Amygdala (tissue), 56 donors: ENCODE data around the gene GRN.
"Not testable (repeated sequence)": the region's sequence is repeated elsewhere in the genome, so short reads cannot be mapped to it uniquely, and the experiment has no call there.

Experiments used
- DNase-seq, 56 donors: peaks; one replicate each; lab custom pipeline; 2025; lab: John Stamatoyannopoulos, UW

GRN gene

GRCh38 chr17:44320066-44320465 lies 25.0 kb upstream of the GRN start:
- no peak for DNase-seq

DNA sequence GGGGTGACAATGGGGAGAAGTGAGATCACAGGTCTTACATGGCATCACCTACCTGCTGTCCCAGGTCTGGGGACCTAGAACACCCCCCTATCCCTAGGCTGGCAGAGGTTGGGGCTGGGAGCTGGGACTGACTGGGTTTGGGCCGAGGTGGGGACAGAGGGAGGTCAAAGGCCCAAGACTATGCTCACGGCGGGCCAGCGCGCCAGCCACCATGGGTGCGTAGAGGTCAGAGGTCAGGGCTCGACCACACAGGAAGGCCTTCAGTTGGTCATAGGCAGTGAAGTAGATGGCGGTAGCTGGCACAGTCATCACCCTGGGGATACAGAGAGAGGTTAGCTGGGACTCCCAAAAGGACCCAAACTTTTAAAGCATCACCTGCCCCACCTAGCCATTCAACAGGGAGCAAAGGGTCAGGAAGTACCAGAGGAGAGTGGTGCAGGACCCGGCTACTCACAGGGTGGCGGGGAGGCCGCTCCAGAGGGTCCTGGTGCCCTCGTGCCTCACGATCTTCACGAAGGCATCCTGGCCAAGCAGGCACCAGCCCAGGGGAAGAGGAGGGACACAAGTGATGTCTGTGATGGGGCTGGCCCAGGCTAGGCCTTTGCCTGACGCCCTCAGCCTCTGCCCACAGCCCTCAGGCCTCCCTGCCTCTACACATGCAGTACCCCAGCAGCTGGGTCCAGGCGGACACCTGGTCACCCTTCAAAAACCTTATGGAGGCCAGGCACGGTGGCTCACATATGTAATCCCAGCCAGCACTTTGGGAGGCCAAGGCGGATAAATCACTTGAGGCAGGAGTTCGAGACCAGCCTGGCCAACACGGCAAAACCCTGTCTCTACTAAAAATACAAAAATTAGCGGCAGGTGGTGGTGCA lies 23.6 kb upstream of the GRN start:
- DNase-seq = no peak

- DNase-seq = no peak
These were observed 22.7 kb upstream of the GRN start for GRCh38 chr17:44322236-44322895.

DNA sequence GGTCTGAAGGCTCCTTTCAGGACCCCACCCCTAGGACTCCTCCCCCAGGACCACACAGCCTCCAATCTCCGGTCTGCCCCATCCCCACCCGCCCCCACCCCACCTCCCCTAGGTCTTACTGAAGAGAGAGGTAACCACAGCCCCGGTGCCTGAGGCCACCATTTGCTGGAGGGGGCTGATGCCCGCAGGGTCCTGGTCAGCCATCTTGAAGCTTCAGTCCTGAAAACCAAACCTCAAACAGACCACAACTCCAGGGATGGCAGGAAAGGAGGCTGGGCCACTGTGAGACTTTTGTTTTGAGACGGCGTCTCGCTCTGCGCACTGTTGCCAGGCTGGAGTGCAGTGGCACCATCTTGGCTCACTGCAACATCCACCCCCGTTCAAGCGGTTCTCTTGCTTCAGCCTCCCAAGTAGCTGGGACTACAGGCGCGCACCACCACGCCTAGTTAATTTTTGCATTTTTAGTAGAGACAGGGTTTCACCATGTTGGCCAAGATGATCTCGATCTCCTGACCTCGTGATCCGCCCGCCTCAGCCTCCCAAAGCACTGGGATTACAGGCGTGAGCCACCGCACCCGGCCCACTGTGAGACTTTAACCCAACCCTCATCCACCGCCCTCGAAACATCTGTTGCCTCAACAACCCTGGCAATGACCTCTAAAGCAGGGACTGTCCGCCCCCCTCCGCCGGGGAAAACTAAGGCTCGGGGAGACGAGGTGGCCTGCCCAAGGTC lies 21.6 kb upstream of the GRN start:
- no peak for DNase-seq

- DNase-seq = no peak
These were observed 21.0 kb upstream of the GRN start for GRCh38 chr17:44324092-44324570.

DNA sequence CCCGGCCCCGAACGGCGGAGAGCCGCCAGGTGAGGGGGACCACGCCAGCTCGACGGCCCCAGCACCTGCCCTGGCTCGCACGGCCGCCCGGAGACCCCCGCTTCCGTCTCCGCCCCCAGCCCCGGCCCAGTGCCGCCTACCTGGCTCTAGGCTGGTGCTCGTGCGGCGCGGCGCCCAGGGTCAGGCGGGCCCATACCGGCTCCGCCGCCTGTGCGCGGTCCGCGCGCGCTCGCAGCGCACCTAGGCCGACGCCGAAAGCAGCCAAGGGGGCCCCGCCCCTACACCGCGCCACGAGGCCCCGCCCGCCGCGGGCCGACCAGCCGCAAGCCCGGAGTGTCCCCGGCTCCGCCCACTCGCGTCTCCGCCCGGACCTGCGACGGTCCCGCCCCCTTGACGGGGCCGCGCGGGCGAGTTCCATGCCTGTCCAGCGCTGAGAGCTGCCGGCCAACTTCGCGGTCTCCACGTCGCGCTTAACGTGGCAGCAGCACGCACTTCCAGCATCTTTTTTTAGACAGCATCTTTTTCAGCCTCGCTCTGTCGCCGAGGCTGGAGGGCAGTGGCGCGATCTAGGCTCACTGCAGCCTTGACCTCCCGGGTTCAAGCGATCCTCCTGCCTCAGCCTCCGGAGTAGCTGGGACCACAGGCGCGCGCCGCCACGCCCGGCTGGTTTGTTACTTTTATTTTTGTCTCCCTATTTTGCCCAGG lies 20.4 kb upstream of the GRN start, which contains the start of gene SLC25A39:
Gene SLC25A39 (minus strand): TSS at position 253 of the 705 bp plus-strand sequence. CDS start 1,261 bp downstream, outside the sequence.
- DNase-seq = peak; percentile 37 to 97 (median 86)

DNA sequence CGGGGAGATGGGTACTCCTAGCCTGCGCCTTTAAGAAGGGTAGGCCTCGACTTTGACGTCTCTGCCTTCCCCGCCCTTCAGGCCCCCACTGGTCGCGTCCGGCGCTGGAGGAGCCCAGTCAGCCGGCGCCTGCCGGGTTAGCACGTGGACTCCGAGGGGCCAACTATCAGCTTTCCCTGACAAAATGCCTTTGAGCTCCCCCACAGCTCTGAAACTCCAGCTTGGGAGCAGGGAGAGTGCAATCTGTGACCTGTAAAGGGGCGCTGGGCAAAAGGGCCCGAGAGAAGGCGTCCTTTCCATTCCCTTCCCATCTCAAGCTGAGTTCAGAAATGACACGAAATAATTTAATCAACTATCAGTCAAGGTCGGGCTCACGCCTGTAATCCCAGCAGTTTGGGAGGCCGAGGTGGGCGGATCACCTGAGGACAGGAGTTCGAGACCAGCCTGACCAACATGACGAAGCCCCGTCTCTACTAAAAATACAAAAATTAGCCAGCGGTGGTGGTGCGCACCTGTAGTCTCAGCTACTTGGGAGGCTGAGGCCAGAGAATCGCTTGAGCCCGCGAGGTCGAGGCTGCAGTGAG lies 18.1 kb upstream of the GRN start:
- peak; percentile 37 to 99 (median 96) for DNase-seq

- no peak for DNase-seq
These were observed 17.2 kb upstream of the GRN start for GRCh38 chr17:44327715-44328449.

DNA sequence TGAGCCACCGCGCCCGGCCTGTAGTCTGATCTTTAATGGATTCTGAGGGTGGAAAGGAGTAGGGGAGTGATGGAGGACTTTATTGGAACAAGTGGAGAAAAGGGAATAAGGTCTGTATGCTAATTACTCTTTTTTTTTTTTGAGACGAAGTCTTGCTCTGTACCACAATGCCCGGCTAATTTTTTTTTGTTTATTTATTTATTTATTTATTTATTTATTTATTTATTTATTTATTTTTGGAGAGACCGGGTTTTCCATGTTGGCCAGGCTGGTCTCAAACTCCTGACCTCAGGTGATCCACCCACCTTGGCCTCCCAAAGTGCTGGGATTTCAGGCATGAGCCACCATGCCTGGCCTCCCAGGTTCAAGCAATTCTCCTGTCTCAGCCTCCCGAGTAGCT lies 15.6 kb upstream of the GRN start:
- DNase-seq = not testable (repeated sequence)

DNA sequence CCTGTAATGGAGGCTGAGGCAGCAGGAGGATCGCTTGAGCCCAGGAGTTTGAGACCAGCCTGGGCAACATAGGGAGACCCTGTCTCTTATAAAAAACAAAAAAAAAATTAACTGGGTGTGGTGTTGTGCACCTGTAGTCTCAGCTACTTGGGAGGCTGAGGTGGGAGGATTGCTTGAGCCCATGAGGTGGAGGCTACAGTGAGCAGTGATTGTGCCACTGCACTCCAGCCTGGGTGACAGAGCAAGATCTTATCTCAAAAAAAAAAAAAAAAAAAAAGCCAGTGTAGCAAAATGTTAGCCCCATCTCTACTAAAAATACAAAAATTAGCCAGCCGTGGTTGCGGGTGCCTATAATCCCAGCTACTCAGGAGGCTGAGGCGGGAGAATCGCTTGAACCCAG lies 14.8 kb upstream of the GRN start:
- not testable (repeated sequence) for DNase-seq

DNA sequence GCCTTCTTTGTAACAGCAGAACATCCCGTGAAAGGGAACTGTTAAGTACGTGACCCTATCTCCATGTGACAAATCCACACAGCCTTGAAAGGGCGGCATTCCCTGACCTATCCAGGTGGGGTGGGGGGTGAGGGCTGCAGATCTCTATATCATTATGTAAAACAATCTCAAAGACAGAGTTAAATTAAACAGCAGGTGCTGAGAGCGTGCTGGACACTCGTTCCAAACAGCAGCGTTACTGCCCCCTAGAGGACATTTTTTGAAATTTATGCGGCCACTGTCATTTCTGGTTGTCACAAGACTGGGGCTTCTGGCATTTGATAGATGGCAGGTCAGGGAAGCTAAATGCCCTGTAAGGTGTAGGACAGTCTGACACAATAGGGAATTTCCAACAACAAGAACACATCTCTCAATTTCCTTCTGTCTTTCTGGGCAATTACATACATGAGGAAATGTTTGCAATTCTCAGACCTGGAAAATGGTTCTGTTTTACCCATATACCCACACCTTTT lies 13.8 kb upstream of the GRN start:
- DNase-seq = peak in 37 of 56 donors; percentile 10 to 86 (median 39)

- no peak for DNase-seq
These were observed 11.7 kb upstream of the GRN start for GRCh38 chr17:44333371-44333770.

DNA sequence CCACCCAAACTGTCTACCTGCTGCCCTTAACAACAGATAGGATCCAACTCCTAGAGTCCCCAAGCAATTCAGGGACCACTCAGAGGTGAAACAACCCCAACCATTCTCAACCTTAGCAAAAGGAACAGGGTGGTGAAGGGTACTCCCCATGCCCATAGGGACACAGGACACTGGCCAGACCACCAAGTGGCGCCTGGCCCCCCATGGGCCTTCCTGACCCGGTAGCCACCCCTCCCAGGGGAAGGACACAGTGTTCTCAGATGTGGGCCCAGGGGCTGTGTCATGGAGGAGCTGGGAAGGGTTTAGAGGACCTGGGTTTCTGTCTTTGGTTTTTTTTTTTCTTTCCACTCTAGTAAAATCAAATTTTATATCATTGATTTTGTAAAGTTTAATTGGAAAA lies 10.8 kb upstream of the GRN start:
- no peak for DNase-seq

- DNase-seq = no peak
These were observed 10.4 kb upstream of the GRN start for GRCh38 chr17:44334727-44335126.

DNA sequence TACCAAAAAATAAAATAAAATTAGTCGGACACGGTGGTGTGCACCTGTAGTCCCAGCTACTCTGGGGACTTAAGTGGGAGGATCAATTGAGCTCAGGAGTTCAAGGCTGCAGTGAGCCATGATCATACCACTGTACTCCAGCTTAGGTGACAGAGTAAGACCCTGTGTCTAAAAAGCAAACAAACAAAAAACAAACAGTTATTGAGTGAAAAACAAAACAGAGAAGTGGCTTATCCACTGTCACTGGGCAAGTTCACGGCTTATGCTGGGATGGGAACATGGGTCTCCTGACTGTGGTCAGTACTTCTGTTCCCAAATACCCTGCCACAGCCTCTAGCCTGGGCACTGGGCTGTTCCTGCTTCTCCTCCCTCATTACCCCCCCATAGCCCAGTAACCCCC lies 9.5 kb upstream of the GRN start:
- no peak for DNase-seq

DNA sequence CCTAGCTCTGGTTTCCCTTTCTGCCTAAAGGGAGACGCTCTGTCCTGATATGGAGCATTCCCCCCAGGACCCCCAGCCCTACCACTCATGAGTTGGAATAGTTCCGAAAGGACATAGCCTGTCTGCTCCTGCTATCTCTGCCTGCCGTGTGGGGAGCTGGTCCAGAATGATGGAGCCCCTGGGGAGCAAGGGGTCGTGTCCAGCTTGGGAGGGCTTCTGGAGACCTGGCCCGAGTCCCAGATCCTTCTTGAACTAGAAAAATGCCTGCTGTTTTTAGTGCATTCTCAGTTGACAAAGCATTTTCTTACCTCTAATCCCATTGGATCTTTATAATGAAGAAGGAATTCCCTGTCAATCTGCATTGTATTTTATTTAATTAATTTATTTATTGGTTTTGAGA lies 9.1 kb upstream of the GRN start:
- no peak for DNase-seq

GRCh38 chr17:44338702-44339101 lies 6.4 kb upstream of the GRN start:
- no peak for DNase-seq

DNA sequence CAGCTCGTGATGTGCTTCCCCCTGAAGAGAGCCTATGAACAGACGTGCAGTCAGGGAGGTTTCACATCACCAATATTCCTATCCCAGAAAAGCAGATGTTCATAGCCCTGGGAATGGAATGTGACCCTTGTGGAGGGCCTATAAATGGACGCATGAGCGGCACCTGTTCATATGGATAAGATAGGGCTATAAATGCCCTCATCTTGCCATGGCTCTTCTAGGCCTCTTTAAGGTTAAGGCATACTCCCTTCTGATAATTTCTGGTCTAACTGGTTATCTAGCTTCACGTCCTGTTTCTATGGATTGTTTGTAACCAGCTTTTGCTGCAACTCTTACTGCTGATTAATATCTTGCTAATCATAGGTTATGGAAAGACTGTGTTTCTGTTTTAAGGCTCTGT lies 4.5 kb upstream of the GRN start:
- DNase-seq = not testable (repeated sequence)
